Psoas muscle (tissue), 8 donors: ENCODE data around the gene AHR. TPM values are rescaled to one million over a fixed set of nuclear protein-coding genes. Genes with fewer than 3 reads are reported as not detected.

Experiments
- ATAC-seq, 4 donors: fragments of 200-7000 bp; cut with Tn5 transposase; one replicate each; pipeline ENCODE4 v1.9.1; 2020; ENCODE audit warnings: moderate library complexity in 3 of 4, mild to moderate bottlenecking in 2 of 4
- DNase-seq, 2 donors: peaks; one replicate each; pipeline ENCODE4 v3.0.0-alpha.2; 2020
- H3K27ac ChIP-seq: fragments of 200-600 bp; one replicate; pipeline ENCODE4 v1.8.0; 2022
- H3K27me3 ChIP-seq, 3 donors: fragments of 200-600 bp in 1 of 3; one replicate each; pipeline versions ENCODE4 v1.6.1 to v1.8.0; 2013 to 2022; ENCODE audit warnings: low read length in 2 of 3, mild to moderate bottlenecking in 2 of 3, moderate library complexity in 1 of 3; ENCODE audit not compliant: insufficient read depth in 3 of 3
- H3K36me3 ChIP-seq, 2 donors: fragments of 200-600 bp in 1 of 2; one replicate each; pipeline versions ENCODE4 v1.6.1 to v1.8.0; 2013 to 2022; ENCODE audit warnings: low read depth in 1 of 2, mild to moderate bottlenecking in 1 of 2, moderate library complexity in 1 of 2; ENCODE audit not compliant: insufficient read depth in 1 of 2
- H3K4me1 ChIP-seq: fragments of 200-600 bp; one replicate; pipeline ENCODE4 v1.8.0; 2022
- H3K4me3 ChIP-seq: fragments of 200-600 bp; one replicate; pipeline ENCODE4 v1.8.0; 2022; ENCODE audit warnings: mild to moderate bottlenecking
- H3K9me3 ChIP-seq: fragments of 200-600 bp; one replicate; pipeline ENCODE4 v1.8.0; 2022
- WGBS, 3 donors: extraction: QIAGEN DNeasy Blood & Tissue Kit; methylation state at CpG; one replicate each; pipeline versions ENCODE4 v1.1.6 to v1.1.7; 2013; 5-methylcytosine and 5-hydroxymethylcytosine counted together
- intact Hi-C, 2 donors: fragments of 100-400 bp; cut with DNase I; formaldehyde crosslinking; loops; one replicate each; pipeline versions ENCODE4 v1.11.0 to v1.14.2; 2022
- polyA plus RNA-seq, 3 donors: library from polyadenylated mRNA; stranded (reverse); fragments of 200-250 nt; gene quantifications; one replicate each; pipeline ENCODE4 v1.2.3, GENCODE V29; 2013
- total RNA-seq, 4 donors: library from RNA; stranded (reverse); fragmentation: NEBNext Ultra II Directional in 2 of 4; extraction: Animal tissue kit (Norgen Biotek cat#: 25700) in 2 of 4; gene quantifications; one replicate each; pipeline versions ENCODE4 v1.2.1 to v1.2.4, GENCODE V29; 2021 to 2023
- TF ChIP-seq, protein P1 (sequence below): fragments of 200-600 bp; IDR thresholded peaks from one replicate; pipeline ENCODE4 v1.8.0; 2022; ENCODE audit warnings: antibody characterized with exemption
- donor health status: healthy with polysubstance abuse.
- donor health status: DM: no; HTN: no; CAD: no; lungs with moderate emphysema.
- donor health status: Bipolar disorder and iron deficiency.
- donor health status: healthy.
- donor health status: DM: yes; HTN: yes; CAD: no.
- donor health status: DM: no; HTN: no; CAD: no.
- donor health status: DM: no; HTN: no; CAD: no.
- donor health status: DM: yes; HTN: yes; CAD: no.

Gene AHR
- total and polyA plus RNA-seq, 7 donors, result 1.4 to 9.2 (median 3.8) TPM

DNA sequence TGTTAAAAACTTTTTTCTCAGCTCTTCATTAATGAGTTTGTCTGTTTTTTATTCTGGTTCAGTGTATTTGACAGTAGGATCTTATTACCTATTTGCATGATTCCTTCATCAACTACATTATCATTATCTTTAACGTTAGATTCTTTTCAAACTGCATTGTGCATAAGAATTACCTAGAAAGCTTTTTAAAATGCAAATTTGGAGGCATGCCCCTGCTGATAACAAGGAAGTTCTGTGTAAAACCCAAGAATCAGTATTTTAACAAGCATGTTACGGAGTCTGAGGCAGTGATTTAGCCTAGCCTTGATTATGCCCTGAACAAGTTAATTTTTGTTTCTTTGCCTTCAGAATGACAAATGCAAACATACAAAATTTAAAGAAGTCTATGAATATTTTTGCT, 14.2 kb downstream of the AHR start:
- no peak for ATAC-seq
- H3K36me3 ChIP-seq, result no peaks in the 10 kb centered on the region
- DNase-seq, result no peak
- no peaks in the 10 kb centered on the region for H3K4me1 ChIP-seq
- H3K4me3 ChIP-seq, result no peak overlapping the region
- TF ChIP-seq, protein P1, sequence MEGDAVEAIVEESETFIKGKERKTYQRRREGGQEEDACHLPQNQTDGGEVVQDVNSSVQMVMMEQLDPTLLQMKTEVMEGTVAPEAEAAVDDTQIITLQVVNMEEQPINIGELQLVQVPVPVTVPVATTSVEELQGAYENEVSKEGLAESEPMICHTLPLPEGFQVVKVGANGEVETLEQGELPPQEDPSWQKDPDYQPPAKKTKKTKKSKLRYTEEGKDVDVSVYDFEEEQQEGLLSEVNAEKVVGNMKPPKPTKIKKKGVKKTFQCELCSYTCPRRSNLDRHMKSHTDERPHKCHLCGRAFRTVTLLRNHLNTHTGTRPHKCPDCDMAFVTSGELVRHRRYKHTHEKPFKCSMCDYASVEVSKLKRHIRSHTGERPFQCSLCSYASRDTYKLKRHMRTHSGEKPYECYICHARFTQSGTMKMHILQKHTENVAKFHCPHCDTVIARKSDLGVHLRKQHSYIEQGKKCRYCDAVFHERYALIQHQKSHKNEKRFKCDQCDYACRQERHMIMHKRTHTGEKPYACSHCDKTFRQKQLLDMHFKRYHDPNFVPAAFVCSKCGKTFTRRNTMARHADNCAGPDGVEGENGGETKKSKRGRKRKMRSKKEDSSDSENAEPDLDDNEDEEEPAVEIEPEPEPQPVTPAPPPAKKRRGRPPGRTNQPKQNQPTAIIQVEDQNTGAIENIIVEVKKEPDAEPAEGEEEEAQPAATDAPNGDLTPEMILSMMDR, result no peak
- intact Hi-C loops, result no loop called here
- H3K27me3 ChIP-seq, result no peaks in the 10 kb centered on the region
- H3K9me3 ChIP-seq, result no peaks in the 10 kb centered on the region
- 76 to 80% (median 76%) methylated on average over 2 of the region's 2 CpGs for WGBS, 3 donors
- H3K27ac ChIP-seq, result no peak overlapping the region

DNA sequence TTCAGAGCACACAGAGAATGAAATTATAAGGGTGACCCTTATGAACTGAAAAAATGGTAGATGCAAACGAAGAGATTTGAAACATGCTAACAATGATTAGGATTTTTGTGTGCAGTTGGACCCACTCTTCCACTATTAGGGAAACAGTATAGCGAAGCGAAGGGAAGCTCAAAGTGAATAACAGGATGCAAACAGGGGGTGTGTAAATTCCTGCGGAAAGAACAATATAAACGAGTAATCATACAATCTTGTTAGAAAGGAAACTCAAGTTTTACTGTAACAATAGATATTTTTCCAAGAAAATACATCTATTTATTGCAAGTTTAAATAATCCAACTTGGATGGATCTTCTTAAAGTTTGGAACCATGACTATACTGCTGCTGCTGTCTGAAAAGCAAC, 14.7 kb downstream of the AHR start:
- no peak overlapping the region for H3K4me3 ChIP-seq
- no peak for ATAC-seq

DNA sequence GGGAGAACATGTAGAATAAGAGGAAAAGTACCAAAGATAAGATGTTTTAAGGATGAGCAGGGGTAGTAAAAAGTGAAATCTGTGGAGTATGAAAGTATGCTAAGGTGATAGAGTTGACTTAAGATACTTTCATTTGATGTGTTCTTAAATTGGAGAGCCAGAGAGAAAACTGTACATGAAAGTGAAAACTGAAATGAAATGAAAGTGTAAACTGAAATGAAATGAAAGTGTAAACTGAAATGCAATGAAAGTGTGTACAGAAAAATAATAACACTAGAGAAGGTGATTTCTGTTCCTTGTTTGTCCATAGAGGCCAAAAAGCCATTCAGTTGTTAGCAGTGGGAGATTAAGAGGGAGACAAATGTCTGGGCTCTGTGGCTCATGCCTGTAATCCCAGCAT, 17.5 kb downstream of the AHR start:
- no peak overlapping the region for H3K27ac ChIP-seq
- H3K27me3 ChIP-seq, result no peaks in the 10 kb centered on the region
- H3K9me3 ChIP-seq, result no peaks in the 10 kb centered on the region
- no peak for ATAC-seq
- DNase-seq, result no peak
- H3K4me1 ChIP-seq, result no peaks in the 10 kb centered on the region
- no peaks in the 10 kb centered on the region for H3K36me3 ChIP-seq
- intact Hi-C loops, result no loop called here
- TF ChIP-seq, protein P1, result no peak
- H3K4me3 ChIP-seq, result no peak overlapping the region

More for the DNA sequence above, 14.7 kb downstream of the AHR start:
- intact Hi-C loops, result no loop called here
- TF ChIP-seq, protein P1, result no peak
- WGBS, 3 donors, result 70 to 82% (median 78%) methylated on average over 5 of the region's 5 CpGs
- H3K36me3 ChIP-seq, result no peaks in the 10 kb centered on the region
- no peaks in the 10 kb centered on the region for H3K27me3 ChIP-seq
- H3K4me1 ChIP-seq, result no peaks in the 10 kb centered on the region
- H3K27ac ChIP-seq, result no peak overlapping the region
- no peaks in the 10 kb centered on the region for H3K9me3 ChIP-seq
- DNase-seq, result no peak

DNA sequence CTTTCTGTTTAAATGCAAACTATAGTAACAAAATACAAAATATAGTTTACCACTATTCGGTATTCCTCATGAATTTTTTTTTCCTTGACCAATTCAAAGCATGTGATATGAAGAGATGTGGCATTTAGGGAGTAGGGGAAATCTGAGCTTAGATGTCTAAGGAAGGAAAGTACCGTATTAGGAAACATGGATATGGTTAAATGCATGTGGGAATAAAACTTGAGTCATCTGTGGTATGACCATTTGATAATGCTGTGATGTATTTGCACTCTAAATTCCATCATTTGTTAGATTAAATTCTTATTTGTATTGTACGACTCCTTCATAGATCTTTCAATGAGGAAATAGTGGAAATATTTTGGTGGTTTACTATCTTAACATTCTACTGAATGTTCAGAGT, 19.7 kb downstream of the AHR start:
- H3K36me3 ChIP-seq, result peaks cover 0 to 3% of the 10 kb centered on the region in 2 donors

More for the DNA sequence above, 19.7 kb downstream of the AHR start:
- Histone ChIP-seq H3K9me3 (no peaks in the 10 kb centered on the region), H3K4me3 (no peak overlapping the region), H3K27me3 (no peaks in the 10 kb centered on the region), H3K27ac (no peak overlapping the region), H3K4me1 (no peaks in the 10 kb centered on the region)
- ATAC-seq (no peak), DNase-seq (no peak)
- TF ChIP-seq, protein P1, result no peak
- 68 to 73% (median 71%) methylated on average over 3 of the region's 3 CpGs for WGBS, 3 donors
- intact Hi-C loops, result no loop called here
